GM13976 (cell line): Measurements from ENCODE around the gene ADAMTS16.

Experiments
- DNase-seq: peaks from one replicate; pipeline ENCODE4 v3.0.0; 2012; ENCODE audit warnings: low spot score
- CTCF ChIP-seq: IDR thresholded peaks from 2 replicates; pipeline ENCODE4 v1.5.1; 2012; ENCODE audit warnings: borderline replicate concordance, mild to moderate bottlenecking; ENCODE audit not compliant: insufficient read depth; ENCODE audit errors: extremely low read depth, missing control alignments, control extremely low read depth
- in situ Hi-C: fragments of 300-500 bp; cut with MboI; formaldehyde crosslinking; loops from one replicate; pipeline ENCODE4 v1.12.0; 2022; ENCODE audit warnings: low sequenced_read_pairs, mixed read lengths, inconsistent platforms; ENCODE audit not compliant: unreplicated experiment

The ADAMTS16 gene

GRCh38 chr5:5221724-5222123 lies 81.6 kb downstream of the ADAMTS16 start:
- DNase-seq: no peak
- in situ Hi-C loops: no loop called here
- TF ChIP-seq CTCF: no peak

- in situ Hi-C loops: no loop called here
- TF ChIP-seq CTCF: no peak
- DNase-seq: no peak
Measured at GRCh38 chr5:5231576-5231975, 91.4 kb downstream of the ADAMTS16 start.

- no peak for TF ChIP-seq CTCF
- in situ Hi-C loops: no loop called here
- DNase-seq: no peak
Measured at GRCh38 chr5:5234912-5235311, 94.8 kb downstream of the ADAMTS16 start.

GRCh38 chr5:5235685-5236084 lies 95.6 kb downstream of the ADAMTS16 start:
- DNase-seq: no peak
- TF ChIP-seq CTCF: no peak
- in situ Hi-C loops: no loop called here

- in situ Hi-C loops: no loop called here
- TF ChIP-seq CTCF: no peak
- no peak for DNase-seq
Measured at GRCh38 chr5:5239191-5239590, 99.1 kb downstream of the ADAMTS16 start.

- in situ Hi-C loops: no loop called here
- no peak for DNase-seq
- TF ChIP-seq CTCF: no peak
Measured at GRCh38 chr5:5240234-5240633, 100.1 kb downstream of the ADAMTS16 start.

GRCh38 chr5:5242056-5242455 lies 101.9 kb downstream of the ADAMTS16 start:
- no peak for DNase-seq
- in situ Hi-C loops: no loop called here
- TF ChIP-seq CTCF: no peak
